Breast epithelium (tissue), 4 donors: ENCODE data around the gene GALNT16. TPM values are rescaled to one million over a fixed set of nuclear protein-coding genes. Genes with fewer than 3 reads are reported as not detected.

Experiments
- DNase-seq, 2 donors: peaks; one replicate each; pipeline ENCODE4 v3.0.0-alpha.2; 2019; ENCODE audit warnings: low spot score in 2 of 2
- H3K27ac ChIP-seq, 2 donors: fragments of 200-600 bp; sonication (generic) in 1 of 2; one replicate each; pipeline ENCODE4 v1.5.1; 2016 to 2019; ENCODE audit warnings: mild to moderate bottlenecking in 1 of 2
- H3K27me3 ChIP-seq, 2 donors: fragments of 200-600 bp; sonication (generic) in 1 of 2; one replicate each; pipeline versions ENCODE4 v1.5.1 to v1.6.0; 2017 to 2019; ENCODE audit warnings: control low read depth in 1 of 2, mild to moderate bottlenecking in 1 of 2
- H3K36me3 ChIP-seq: fragments of 200-600 bp; one replicate; pipeline ENCODE4 v1.5.1; 2019
- H3K4me1 ChIP-seq, 2 donors: fragments of 200-600 bp; sonication (generic); one replicate each; pipeline ENCODE4 v1.5.1; 2016 to 2019; ENCODE audit warnings: control low read depth in 1 of 2
- H3K4me3 ChIP-seq, 3 donors: fragments of 200-600 bp; sonication (generic); 1 replicate in 2 of 3; 2 replicates in 1 of 3; pipeline ENCODE4 v1.5.1; 2016 to 2019; ENCODE audit warnings: mild to moderate bottlenecking in 3 of 3, moderate library complexity in 2 of 3
- H3K9me3 ChIP-seq, 2 donors: fragments of 200-600 bp; sonication (generic) in 1 of 2; one replicate each; pipeline ENCODE4 v1.5.1; 2016 to 2019; ENCODE audit warnings: control low read depth in 1 of 2
- CTCF ChIP-seq, 3 donors: fragments of 450-650 bp; IDR thresholded peaks; one replicate each; pipeline ENCODE4 v1.5.1; 2016 to 2017; ENCODE audit warnings: antibody characterized with exemption in 3 of 3, mild to moderate bottlenecking in 3 of 3, moderate library complexity in 3 of 3
- POLR2A ChIP-seq: fragments of 450-650 bp; IDR thresholded peaks from one replicate; pipeline ENCODE4 v1.6.1; 2016; ENCODE audit warnings: antibody characterized with exemption, mild to moderate bottlenecking, moderate library complexity
- POLR2AphosphoS5 ChIP-seq, 3 donors: sonication (generic); formaldehyde crosslinking; IDR thresholded peaks; one replicate each; pipeline ENCODE4 v1.6.1; 2017; ENCODE audit warnings: antibody characterized with exemption in 3 of 3
- intact Hi-C: fragments of 100-400 bp; cut with DNase I; formaldehyde crosslinking; loops from one replicate; pipeline ENCODE4 v1.15.1; 2023; ENCODE audit warnings: low total_unique reads
- total RNA-seq, 3 donors: library from RNA; depleted of rRNA; stranded (reverse); fragments of >200 nt; gene quantifications; one replicate each; pipeline ENCODE4 v1.1.0, GENCODE V29; 2016

Gene GALNT16
- total RNA-seq, 3 donors from 2014 or later, result 6.3 to 20.6 (median 8.8) TPM

GRCh38 chr14:69334576-69334975, 74.6 kb downstream of the GALNT16 start:
- no peak for DNase-seq
- TF ChIP-seq POLR2A (no peak), CTCF (IDR thresholded peaks at IDR 0.05) (no peak), POLR2AphosphoS5 (IDR thresholded peaks at IDR 0.05) (no peak)
- Histone ChIP-seq H3K27me3 (no peaks in the 10 kb centered on the region), H3K4me3 (no peak overlapping the region), H3K27ac (peak overlapping the region in 1 of 2 donors; percentile 35), H3K4me1 (peaks cover 0 to 20% of the 10 kb centered on the region in 2 donors), H3K9me3 (no peaks in the 10 kb centered on the region), H3K36me3 (no peaks in the 10 kb centered on the region)
- intact Hi-C loops, result no loop called here

GRCh38 chr14:69335371-69335771, 75.4 kb downstream of the GALNT16 start:
- Histone ChIP-seq H3K36me3 (no peaks in the 10 kb centered on the region), H3K4me1 (peaks cover 0 to 20% of the 10 kb centered on the region in 2 donors), H3K9me3 (no peaks in the 10 kb centered on the region), H3K27ac (peak overlapping the region; percentile 35 to 42), H3K27me3 (no peaks in the 10 kb centered on the region), H3K4me3 (no peak overlapping the region)
- TF ChIP-seq POLR2AphosphoS5 (IDR thresholded peaks at IDR 0.05), result peak in 1 of 3 donors; percentile 38
- no peak for TF ChIP-seq POLR2A
- intact Hi-C loops, result no loop called here
- DNase-seq, result peak; percentile 76 to 84

DNA sequence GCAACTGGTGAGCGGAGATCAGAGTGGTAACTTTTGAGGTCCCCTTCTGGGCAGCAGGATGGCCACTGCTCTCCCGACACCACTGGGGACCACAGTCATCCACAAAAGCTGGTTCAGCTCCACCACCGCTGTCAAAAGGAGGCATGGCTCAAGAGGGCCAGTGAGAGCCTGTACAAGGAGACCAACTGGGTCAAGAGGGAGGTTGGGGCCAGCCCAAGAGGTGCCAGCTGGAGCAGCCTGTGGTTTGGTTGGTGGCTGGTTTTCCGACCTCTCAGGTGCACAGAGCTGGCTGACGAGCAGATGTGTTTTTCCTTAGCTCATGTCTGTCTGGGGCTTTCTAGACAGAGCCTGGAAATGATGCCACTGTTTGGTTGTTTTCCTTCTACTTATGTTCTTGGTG, 78.0 kb downstream of the GALNT16 start:
- no peak overlapping the region for H3K4me3 ChIP-seq
- DNase-seq, result no peak
- H3K36me3 ChIP-seq, result no peaks in the 10 kb centered on the region
- no peak overlapping the region for H3K27ac ChIP-seq
- H3K4me1 ChIP-seq, result peaks cover 0 to 20% of the 10 kb centered on the region in 2 donors
- H3K27me3 ChIP-seq, result no peaks in the 10 kb centered on the region
- no peak for TF ChIP-seq CTCF (IDR thresholded peaks at IDR 0.05)
- no peak for TF ChIP-seq POLR2AphosphoS5 (IDR thresholded peaks at IDR 0.05)
- no peak for TF ChIP-seq POLR2A
- H3K9me3 ChIP-seq, result no peaks in the 10 kb centered on the region
- intact Hi-C loops, result no loop called here

DNA sequence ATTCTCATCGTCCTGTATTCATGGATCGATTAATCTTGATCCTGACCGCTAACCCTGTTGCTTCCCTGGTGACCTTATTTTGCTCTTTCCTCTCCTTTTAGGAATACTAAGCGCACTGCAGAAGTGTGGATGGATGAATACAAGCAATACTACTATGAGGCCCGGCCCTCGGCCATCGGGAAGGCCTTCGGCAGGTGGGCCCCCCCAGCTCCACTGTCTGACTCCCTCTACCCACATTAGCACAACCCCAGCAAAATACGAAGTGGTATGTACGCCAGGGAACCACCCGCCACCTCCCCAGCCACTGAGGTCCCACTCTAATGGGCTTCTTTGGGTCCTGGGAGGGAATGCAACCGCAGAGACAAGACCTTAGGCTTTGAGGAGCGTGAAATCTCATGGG, 79.5 kb downstream of the GALNT16 start:
- TF ChIP-seq POLR2A, result no peak
- Histone ChIP-seq H3K4me1 (peaks cover 0 to 26% of the 10 kb centered on the region in 2 donors), H3K36me3 (no peaks in the 10 kb centered on the region), H3K27me3 (no peaks in the 10 kb centered on the region), H3K9me3 (no peaks in the 10 kb centered on the region), H3K27ac (no peak overlapping the region), H3K4me3 (no peak overlapping the region)
- intact Hi-C loops, result no loop called here
- DNase-seq, result no peak

DNA sequence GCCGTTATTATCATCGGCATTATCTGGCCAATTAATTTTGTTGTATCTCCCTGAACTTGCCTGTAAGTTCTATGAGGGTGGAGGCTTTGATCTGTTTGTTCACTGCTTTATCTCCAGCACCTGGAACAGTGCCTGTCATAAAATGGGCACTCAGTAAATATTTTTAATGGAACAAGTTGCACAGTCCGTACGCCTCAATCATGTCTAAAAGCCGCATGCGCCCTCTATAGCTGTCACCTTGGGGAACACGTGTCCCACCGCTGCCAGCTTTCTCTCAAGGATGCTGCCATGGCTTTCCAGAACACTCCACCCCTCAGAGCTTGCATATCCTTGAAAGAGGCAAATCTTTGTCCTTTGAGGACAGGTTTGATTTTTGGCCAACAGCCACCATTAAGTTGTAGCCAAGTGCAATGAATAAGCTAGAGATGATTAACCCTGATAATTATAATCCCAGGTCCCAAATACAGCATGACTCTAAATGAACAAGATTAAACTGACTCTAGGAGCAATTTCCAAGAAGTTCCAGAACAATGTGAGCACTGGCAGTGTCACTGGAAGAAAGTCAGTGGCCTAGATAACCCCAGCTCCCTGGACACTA, 83.1 kb downstream of the GALNT16 start:
- no peak overlapping the region for H3K27ac ChIP-seq
- peaks cover 0 to 7% of the 10 kb centered on the region in 2 donors for H3K4me1 ChIP-seq
- no peaks in the 10 kb centered on the region for H3K36me3 ChIP-seq
- TF ChIP-seq POLR2A (no peak), POLR2AphosphoS5 (IDR thresholded peaks at IDR 0.05) (no peak), CTCF (IDR thresholded peaks at IDR 0.05) (no peak)
- no peaks in the 10 kb centered on the region for H3K9me3 ChIP-seq
- DNase-seq, result no peak
- H3K4me3 ChIP-seq, result no peak overlapping the region
- H3K27me3 ChIP-seq, result no peaks in the 10 kb centered on the region
- intact Hi-C loops, result no loop called here

DNA sequence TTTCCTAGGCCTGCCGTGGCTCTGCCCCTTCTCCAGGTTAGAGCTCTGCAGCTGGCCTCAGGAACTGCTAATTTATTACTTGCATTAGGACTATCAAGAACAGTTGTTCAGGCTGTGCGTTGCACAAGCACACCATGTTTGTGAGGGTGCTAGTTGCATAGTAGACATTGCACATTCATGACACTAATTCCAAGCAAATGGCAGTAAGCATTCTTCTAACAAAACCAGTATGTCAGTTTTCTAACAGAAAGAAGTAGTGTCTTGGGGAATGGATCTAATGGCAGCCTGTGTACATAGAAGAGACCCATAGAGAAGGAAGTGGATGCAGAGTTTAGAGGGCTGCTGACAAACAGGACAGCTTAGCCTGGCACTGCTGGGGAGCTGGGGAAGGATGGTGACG, 84.2 kb downstream of the GALNT16 start:
- no peak overlapping the region for H3K27ac ChIP-seq
- H3K27me3 ChIP-seq, result no peaks in the 10 kb centered on the region
- DNase-seq, result no peak
- H3K36me3 ChIP-seq, result no peaks in the 10 kb centered on the region
- H3K4me3 ChIP-seq, result no peak overlapping the region
- no peaks in the 10 kb centered on the region for H3K9me3 ChIP-seq
- intact Hi-C loops, result no loop called here
- TF ChIP-seq POLR2A (no peak), CTCF (IDR thresholded peaks at IDR 0.05) (no peak), POLR2AphosphoS5 (IDR thresholded peaks at IDR 0.05) (no peak)
- H3K4me1 ChIP-seq, result peaks cover 0 to 7% of the 10 kb centered on the region in 2 donors
